Astrocyte of the cerebellum (primary cell): Measurements from ENCODE around the gene EXOC6B.

Experiments
- DNase-seq: peaks from one replicate; pipeline ENCODE4 v3.0.0-alpha.2; 2011; ENCODE audit warnings: low read depth
- H3K4me3 ChIP-seq: 2 replicates; pipeline ENCODE4 v1.5.1; 2011; ENCODE audit warnings: mild to moderate bottlenecking, low read depth, low read length, moderate library complexity
- in situ Hi-C: cut with HindIII; loops from 2 replicates; pipeline ENCODE4 v1.10.0; 2017; ENCODE audit warnings: low sequenced_read_pairs
- TF ChIP-seq, protein P1 (sequence below): IDR thresholded peaks from 2 replicates; pipeline ENCODE4 v1.5.1; 2012; ENCODE audit warnings: low read length, low read depth, moderate library complexity, mild to moderate bottlenecking; ENCODE audit errors: missing control alignments

Gene EXOC6B

DNA sequence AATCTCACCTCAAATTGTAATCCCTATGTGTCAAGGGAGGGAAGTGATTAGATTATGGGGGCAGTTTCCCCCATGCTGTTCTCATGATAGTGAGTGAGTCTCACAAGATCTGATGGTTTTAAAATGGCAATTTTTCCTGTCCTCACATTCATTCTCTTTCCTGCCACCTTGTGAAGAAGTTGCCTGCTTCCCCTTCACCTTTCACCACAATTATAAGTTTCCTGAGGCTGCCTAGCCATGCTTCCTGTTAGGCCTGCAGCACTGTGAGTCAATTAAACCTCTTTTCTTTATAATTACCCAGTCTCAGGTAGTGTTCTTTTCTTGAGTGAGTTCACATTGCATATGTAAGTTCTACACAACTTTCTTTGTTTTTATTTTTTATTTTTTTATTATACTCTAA lies 271.5 kb downstream of the EXOC6B start:
- in situ Hi-C loops = no loop called here
- TF ChIP-seq, protein P1, sequence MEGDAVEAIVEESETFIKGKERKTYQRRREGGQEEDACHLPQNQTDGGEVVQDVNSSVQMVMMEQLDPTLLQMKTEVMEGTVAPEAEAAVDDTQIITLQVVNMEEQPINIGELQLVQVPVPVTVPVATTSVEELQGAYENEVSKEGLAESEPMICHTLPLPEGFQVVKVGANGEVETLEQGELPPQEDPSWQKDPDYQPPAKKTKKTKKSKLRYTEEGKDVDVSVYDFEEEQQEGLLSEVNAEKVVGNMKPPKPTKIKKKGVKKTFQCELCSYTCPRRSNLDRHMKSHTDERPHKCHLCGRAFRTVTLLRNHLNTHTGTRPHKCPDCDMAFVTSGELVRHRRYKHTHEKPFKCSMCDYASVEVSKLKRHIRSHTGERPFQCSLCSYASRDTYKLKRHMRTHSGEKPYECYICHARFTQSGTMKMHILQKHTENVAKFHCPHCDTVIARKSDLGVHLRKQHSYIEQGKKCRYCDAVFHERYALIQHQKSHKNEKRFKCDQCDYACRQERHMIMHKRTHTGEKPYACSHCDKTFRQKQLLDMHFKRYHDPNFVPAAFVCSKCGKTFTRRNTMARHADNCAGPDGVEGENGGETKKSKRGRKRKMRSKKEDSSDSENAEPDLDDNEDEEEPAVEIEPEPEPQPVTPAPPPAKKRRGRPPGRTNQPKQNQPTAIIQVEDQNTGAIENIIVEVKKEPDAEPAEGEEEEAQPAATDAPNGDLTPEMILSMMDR = no peak
- no peak overlapping the region for H3K4me3 ChIP-seq
- DNase-seq = no peak

- no peak overlapping the region for H3K4me3 ChIP-seq
- in situ Hi-C loops = no loop called here
- no peak for DNase-seq
- TF ChIP-seq, protein P1 = no peak
Measured at GRCh38 chr2:72548081-72548764, 277.6 kb downstream of the EXOC6B start.

DNA sequence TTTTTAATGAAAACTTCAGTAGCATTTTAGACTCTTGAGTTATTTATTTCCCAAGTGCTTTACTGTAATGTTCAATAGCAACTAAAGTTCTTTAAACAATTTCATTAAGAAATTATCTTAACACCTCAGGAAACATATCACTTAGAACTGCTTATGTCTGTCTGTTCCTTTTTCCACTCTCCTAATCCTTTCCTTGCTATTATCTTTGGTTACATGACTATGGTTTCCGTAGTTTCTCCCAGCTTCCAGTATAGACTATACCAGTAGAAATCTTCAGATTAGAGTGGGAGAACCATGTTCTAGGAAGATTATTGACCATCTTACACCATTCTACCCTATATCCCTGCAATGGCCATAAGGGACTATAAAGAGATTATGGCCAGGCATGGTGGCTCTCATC lies 280.0 kb downstream of the EXOC6B start:
- no peak overlapping the region for H3K4me3 ChIP-seq
- TF ChIP-seq, protein P1 = no peak
- no peak for DNase-seq
- in situ Hi-C loops = no loop called here

DNA sequence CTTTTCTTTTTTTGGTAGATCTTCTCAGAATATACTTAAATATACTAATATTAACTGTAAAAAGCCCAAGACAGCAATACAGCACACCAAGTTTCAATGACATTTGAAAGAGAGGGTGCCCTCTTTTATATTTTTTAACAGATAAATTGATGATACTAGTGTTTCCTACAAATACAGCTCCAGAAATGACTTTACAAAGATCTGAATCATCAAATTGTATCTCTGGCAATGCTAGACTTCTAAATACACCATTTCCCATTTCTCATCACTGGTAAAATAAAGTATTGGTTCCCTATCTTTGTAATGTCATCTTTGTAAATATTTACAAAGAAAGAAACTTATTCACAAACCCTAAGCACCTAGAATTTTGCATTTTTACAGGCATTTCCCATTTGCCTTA lies 281.3 kb downstream of the EXOC6B start:
- in situ Hi-C loops = no loop called here
- no peak for DNase-seq
- TF ChIP-seq, protein P1 = no peak

GRCh38 chr2:72543497-72544216 lies 282.2 kb downstream of the EXOC6B start:
- H3K4me3 ChIP-seq = no peak overlapping the region
- DNase-seq = no peak
- TF ChIP-seq, protein P1 = no peak
- in situ Hi-C loops = no loop called here

More for the DNA sequence above, 281.3 kb downstream of the EXOC6B start:
- no peak overlapping the region for H3K4me3 ChIP-seq

DNA sequence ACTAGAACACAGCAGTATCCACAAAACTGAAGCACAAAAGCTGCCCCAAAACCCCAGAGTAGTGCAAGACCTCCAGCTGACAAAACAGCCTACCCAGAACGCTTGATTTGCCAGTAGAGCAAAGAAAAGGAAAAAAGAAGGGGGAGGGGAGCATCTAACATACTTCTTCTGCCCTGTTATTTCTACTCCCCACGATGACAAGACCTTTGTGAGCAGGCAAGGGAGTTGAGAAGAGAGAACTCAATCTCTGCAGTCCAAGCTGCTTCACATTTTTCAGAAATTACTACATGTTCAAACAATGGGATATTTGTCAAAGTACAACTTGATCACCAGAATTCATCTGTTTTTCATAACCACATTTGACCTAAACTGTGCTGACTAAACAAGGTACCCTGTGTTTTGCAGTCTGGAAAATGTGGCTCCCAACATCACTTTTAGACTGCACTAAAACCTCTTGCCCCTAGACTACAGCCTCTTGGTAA lies 286.7 kb downstream of the EXOC6B start:
- peak; percentile 86 for DNase-seq
- in situ Hi-C loops = no loop called here
- TF ChIP-seq, protein P1 = no peak
- no peak overlapping the region for H3K4me3 ChIP-seq
